Measurements from ENCODE around the gene FOXJ2.
"Not testable (repeated sequence)": the region's sequence is repeated elsewhere in the genome, so short reads cannot be mapped to it uniquely, and the experiment has no call there.

FOXJ2 gene

GRCh38 chr12:8071820-8072219 is 39.3 kb downstream of the FOXJ2 start:
- not testable (repeated sequence) for DNase-seq

- no peak for DNase-seq
Measured at GRCh38 chr12:8075935-8076334, 43.4 kb downstream of the FOXJ2 start.

- no peak for DNase-seq
Measured at GRCh38 chr12:8076366-8076765, 43.9 kb downstream of the FOXJ2 start.

- no peak for DNase-seq
Measured at GRCh38 chr12:8077207-8077606, 44.7 kb downstream of the FOXJ2 start.

- DNase-seq = peak; percentile 51 to 60
Measured at GRCh38 chr12:8078398-8078797, 45.9 kb downstream of the FOXJ2 start.

GRCh38 chr12:8078916-8079315 is 46.4 kb downstream of the FOXJ2 start:
- DNase-seq = no peak

GRCh38 chr12:8080120-8080519 is 47.6 kb downstream of the FOXJ2 start:
- DNase-seq = no peak

- DNase-seq = peak; percentile 15 to 17
Measured at GRCh38 chr12:8081251-8081920, 48.9 kb downstream of the FOXJ2 start.

GRCh38 chr12:8082808-8083100 is 50.2 kb downstream of the FOXJ2 start:
- no peak for DNase-seq

GRCh38 chr12:8084351-8084750 is 51.8 kb downstream of the FOXJ2 start:
- peak in 1 of 2 experiments; percentile 21 for DNase-seq

GRCh38 chr12:8087666-8088065 is 55.1 kb downstream of the FOXJ2 start:
- DNase-seq = no peak

GRCh38 chr12:8088574-8088973 is 56.1 kb downstream of the FOXJ2 start:
- peak; percentile 10 to 21 for DNase-seq

- DNase-seq = not testable (repeated sequence)
Measured at GRCh38 chr12:8089277-8089676, 56.8 kb downstream of the FOXJ2 start.

- no peak for DNase-seq
Measured at GRCh38 chr12:8089716-8090115, 57.2 kb downstream of the FOXJ2 start.

- no peak for DNase-seq
Measured at GRCh38 chr12:8093291-8093690, 60.8 kb downstream of the FOXJ2 start.

- DNase-seq = no peak
Measured at GRCh38 chr12:8096281-8096915, 63.9 kb downstream of the FOXJ2 start.

- no peak for DNase-seq
Measured at GRCh38 chr12:8099235-8099634, 66.7 kb downstream of the FOXJ2 start.
